H1 (cell line): ENCODE data around the gene GRIK2. TPM values are rescaled to one million over a fixed set of nuclear protein-coding genes. Genes with fewer than 3 reads are reported as not detected.

Experiments used
- CTCF ChIA-PET: fragments of 300-600 bp; sonication (Branson Sonifier 250); formaldehyde crosslinking; loops from one replicate; lab custom pipeline; 2021; ENCODE audit not compliant: partially characterized antibody; lab: Charles Lee
- POLR2A ChIA-PET: fragments of 300-600 bp; sonication (Branson Sonifier 250); formaldehyde crosslinking; loops from one replicate; lab custom pipeline; 2021; ENCODE audit warnings: inconsistent platforms; ENCODE audit not compliant: partially characterized antibody; lab: Charles Lee
- DNase-seq, 2 experiments: peaks; one replicate each; pipeline versions ENCODE4 v3.0.0 to v3.0.0-alpha.2; 2010 to 2022; ENCODE audit warnings: low spot score in 2 of 2, low read depth in 1 of 2, mixed read lengths in 1 of 2
- FAIRE-seq: peaks from 2 replicates; lab custom pipeline; 2011; peaks lifted over from hg19 to GRCh38; lab: Jason Lieb, UNC
- H2AFZ ChIP-seq: 2 replicates; pipeline ENCODE4 v1.8.1; 2012; ENCODE audit warnings: low read length, inconsistent platforms
- H2AK5ac ChIP-seq: 2 replicates; pipeline ENCODE4 v1.6.1; 2013; ENCODE audit warnings: low read depth, low read length
- H2BK120ac ChIP-seq: replicated peaks from 2 replicates; pipeline ENCODE3; 2013; ENCODE audit warnings: low read depth, low read length, inconsistent platforms
- H2BK12ac ChIP-seq: 2 replicates; pipeline ENCODE4 v1.6.1; 2013; ENCODE audit warnings: low read depth, low read length
- H2BK15ac ChIP-seq: 2 replicates; pipeline ENCODE4 v1.6.1; 2013; ENCODE audit warnings: low read length
- H2BK20ac ChIP-seq: 2 replicates; pipeline ENCODE4 v1.6.1; 2013; ENCODE audit warnings: low read length
- H2BK5ac ChIP-seq: 2 replicates; pipeline ENCODE4 v1.6.1; 2013; ENCODE audit warnings: low read depth, low read length
- H3K14ac ChIP-seq: 2 replicates; pipeline ENCODE4 v1.6.1; 2013; ENCODE audit warnings: inconsistent platforms; ENCODE audit not compliant: insufficient read length
- H3K18ac ChIP-seq: 2 replicates; pipeline ENCODE4 v1.6.1; 2013; ENCODE audit warnings: low read length; ENCODE audit errors: extremely low read depth
- H3K23ac ChIP-seq: 2 replicates; pipeline ENCODE4 v1.6.1; 2013; ENCODE audit warnings: inconsistent platforms; ENCODE audit not compliant: insufficient read length
- H3K23me2 ChIP-seq: 2 replicates; pipeline ENCODE4 v1.6.1; 2013; ENCODE audit warnings: low read depth, low read length
- H3K27ac ChIP-seq: 2 replicates; pipeline ENCODE4 v1.6.1; 2011; ENCODE audit warnings: low read depth, low read length, inconsistent platforms
- H3K27me3 ChIP-seq, 4 experiments: replicated peaks in 1 of 4; 1 replicate in 1 of 4; 2 replicates in 3 of 4; pipeline versions ENCODE4 v1.6.1 to v1.8.1; 2011 to 2013; ENCODE audit warnings: low read length in 3 of 4, mild to moderate bottlenecking in 3 of 4, inconsistent platforms in 2 of 4, mixed read lengths in 2 of 4, moderate library complexity in 1 of 4; ENCODE audit not compliant: control insufficient read depth in 3 of 4, insufficient read depth in 3 of 4; ENCODE audit errors: extremely low read depth in 1 of 4
- H3K36me3 ChIP-seq, 4 experiments: 2 replicates each; pipeline versions ENCODE4 v1.6.1 to v1.8.1; 2011 to 2013; ENCODE audit warnings: mild to moderate bottlenecking in 4 of 4, low read length in 3 of 4, moderate library complexity in 2 of 4, control low read depth in 1 of 4, inconsistent platforms in 1 of 4; ENCODE audit not compliant: insufficient read depth in 4 of 4, control insufficient read depth in 2 of 4
- H3K4ac ChIP-seq: replicated peaks from 2 replicates; pipeline ENCODE3; 2013; ENCODE audit warnings: low read length, low read depth, mixed read lengths, inconsistent platforms; ENCODE audit not compliant: insufficient read length
- H3K4me1 ChIP-seq, 4 experiments: replicated peaks in 1 of 4; 1 replicate in 1 of 4; 2 replicates in 3 of 4; pipeline versions ENCODE4 v1.6.1 to v1.8.1; 2011 to 2013; ENCODE audit warnings: low read length in 3 of 4, inconsistent platforms in 2 of 4, mixed read lengths in 1 of 4; ENCODE audit not compliant: insufficient read depth in 4 of 4, control insufficient read depth in 3 of 4
- H3K4me2 ChIP-seq, 2 experiments: 2 replicates each; pipeline versions ENCODE4 v1.6.1 to v1.8.1; 2011 to 2013; ENCODE audit warnings: low read depth in 2 of 2, low read length in 2 of 2, control low read depth in 1 of 2, inconsistent platforms in 1 of 2, mild to moderate bottlenecking in 1 of 2; ENCODE audit not compliant: insufficient read depth in 1 of 2
- H3K4me3 ChIP-seq, 4 experiments: fragments of 200-600, 300-600 bp in 1 of 4; sonication (generic), shearing (Covaris generic), sonication (Bioruptor Twin) in 1 of 4; 2 replicates each; pipeline versions ENCODE4 v1.5.1 to v1.8.1; 2011 to 2016; ENCODE audit warnings: low read length in 4 of 4, low read depth in 3 of 4, control low read depth in 2 of 4, inconsistent platforms in 2 of 4, mild to moderate bottlenecking in 2 of 4, mixed read lengths in 1 of 4, moderate library complexity in 1 of 4; ENCODE audit not compliant: insufficient read depth in 2 of 4; ENCODE audit errors: extremely low read depth in 1 of 4
- H3K56ac ChIP-seq: replicated peaks from 2 replicates; pipeline ENCODE3; 2013; ENCODE audit warnings: low read depth, mild to moderate bottlenecking, mixed read lengths, low read length, inconsistent platforms; ENCODE audit not compliant: insufficient read length
- H3K79me1 ChIP-seq: 2 replicates; pipeline ENCODE4 v1.6.1; 2013; ENCODE audit warnings: low read depth, low read length, control low read depth
- H3K79me2 ChIP-seq, 2 experiments: 2 replicates each; pipeline versions ENCODE4 v1.6.1 to v1.8.1; 2012 to 2013; ENCODE audit warnings: low read length in 2 of 2, mild to moderate bottlenecking in 2 of 2, inconsistent platforms in 1 of 2; ENCODE audit not compliant: insufficient read depth in 2 of 2, control insufficient read depth in 1 of 2
- H3K9ac ChIP-seq, 4 experiments: replicated peaks in 1 of 4; 1 replicate in 1 of 4; 2 replicates in 3 of 4; pipeline versions ENCODE4 v1.6.1 to v1.8.1; 2011 to 2013; ENCODE audit warnings: low read depth in 3 of 4, low read length in 3 of 4, control low read depth in 2 of 4, mild to moderate bottlenecking in 2 of 4, moderate library complexity in 2 of 4, inconsistent platforms in 1 of 4; ENCODE audit errors: extremely low read depth in 1 of 4
- H3K9me3 ChIP-seq, 2 experiments: 2 replicates each; pipeline versions ENCODE4 v1.6.1 to v1.8.1; 2012 to 2013; ENCODE audit warnings: mild to moderate bottlenecking in 2 of 2, moderate library complexity in 2 of 2, control low read depth in 1 of 2, inconsistent platforms in 1 of 2, low read depth in 1 of 2, low read length in 1 of 2, mixed read lengths in 1 of 2; ENCODE audit not compliant: insufficient read depth in 2 of 2
- H4K20me1 ChIP-seq, 2 experiments: replicated peaks in 1 of 2; 2 replicates each; pipeline versions ENCODE3 to v1.8.1; 2011 to 2013; ENCODE audit warnings: inconsistent platforms in 2 of 2, low read length in 2 of 2, mild to moderate bottlenecking in 1 of 2; ENCODE audit not compliant: insufficient read depth in 2 of 2, control insufficient read depth in 1 of 2
- H4K5ac ChIP-seq: 2 replicates; pipeline ENCODE4 v1.6.1; 2013; ENCODE audit warnings: low read length, low read depth, mixed read lengths, inconsistent platforms; ENCODE audit not compliant: insufficient read length
- H4K8ac ChIP-seq: 2 replicates; pipeline ENCODE4 v1.8.0; 2013; ENCODE audit warnings: mild to moderate bottlenecking, moderate library complexity, low read length, inconsistent platforms; ENCODE audit not compliant: insufficient read depth; ENCODE audit errors: extremely low read depth
- H4K91ac ChIP-seq: replicated peaks from 2 replicates; pipeline ENCODE3; 2013; ENCODE audit warnings: low read length, mixed read lengths, inconsistent platforms; ENCODE audit not compliant: insufficient read length
- ATF3 ChIP-seq: IDR thresholded peaks from 2 replicates; pipeline ENCODE4 v1.6.1; 2011; ENCODE audit warnings: low read depth, mild to moderate bottlenecking, low read length; ENCODE audit not compliant: insufficient read depth
- CHD2 ChIP-seq: IDR thresholded peaks from 2 replicates; pipeline ENCODE4 v1.6.1; 2012; ENCODE audit warnings: low read length, improper control_type of control experiment
- EZH2 ChIP-seq: fragments of 200-600 bp; sonication (generic); IDR thresholded peaks from 2 replicates; pipeline ENCODE4 v1.7.1; 2012; ENCODE audit warnings: low read depth, mild to moderate bottlenecking, moderate library complexity, low read length, inconsistent platforms; ENCODE audit not compliant: severe bottlenecking
- GABPA ChIP-seq: IDR thresholded peaks from 2 replicates; pipeline ENCODE4 v1.6.1; 2011; ENCODE audit warnings: mild to moderate bottlenecking, low read length, moderate library complexity, borderline replicate concordance; ENCODE audit not compliant: insufficient read depth
- GTF2F1 ChIP-seq: IDR thresholded peaks from 2 replicates; pipeline ENCODE4 v1.6.1; 2012; ENCODE audit warnings: low read depth, low read length, improper control_type of control experiment, borderline replicate concordance
- JUND ChIP-seq: IDR thresholded peaks from 2 replicates; pipeline ENCODE4 v1.6.1; 2011; ENCODE audit warnings: mild to moderate bottlenecking, improper control_type of control experiment, low read length
- KDM4A ChIP-seq: IDR thresholded peaks from one replicate; pipeline ENCODE4 v1.7.1; 2012; ENCODE audit warnings: low read depth, mild to moderate bottlenecking, moderate library complexity, low read length, inconsistent platforms; ENCODE audit not compliant: severe bottlenecking
- NANOG ChIP-seq: IDR thresholded peaks from 2 replicates; pipeline ENCODE4 v1.6.1; 2011; ENCODE audit warnings: low read length, low read depth, mild to moderate bottlenecking, inconsistent platforms; ENCODE audit not compliant: insufficient read depth, poor library complexity, severe bottlenecking
- POLR2A ChIP-seq, 2 experiments: IDR thresholded peaks; 1 replicate in 1 of 2; 2 replicates in 1 of 2; pipeline ENCODE4 v1.6.1; 2011; ENCODE audit warnings: low read depth in 2 of 2, low read length in 2 of 2, mild to moderate bottlenecking in 2 of 2; ENCODE audit errors: control extremely low read depth in 1 of 2
- POU5F1 ChIP-seq: IDR thresholded peaks from 2 replicates; pipeline ENCODE4 v1.6.1; 2011; ENCODE audit warnings: low read depth, mild to moderate bottlenecking, low read length, moderate library complexity
- RBBP5 ChIP-seq: IDR thresholded peaks from 2 replicates; pipeline ENCODE4 v1.7.1; 2012; ENCODE audit warnings: low read depth, mild to moderate bottlenecking, inconsistent platforms, low read length, moderate library complexity, borderline replicate concordance
- RFX5 ChIP-seq: IDR thresholded peaks from 2 replicates; pipeline ENCODE4 v1.6.1; 2011; ENCODE audit warnings: low read depth, low read length, improper control_type of control experiment, borderline replicate concordance
- SRF ChIP-seq: IDR thresholded peaks from 2 replicates; pipeline ENCODE4 v1.6.1; 2011; ENCODE audit warnings: mild to moderate bottlenecking, low read depth, low read length, moderate library complexity
- TAF1 ChIP-seq: IDR thresholded peaks from 2 replicates; pipeline ENCODE4 v1.6.1; 2011; ENCODE audit warnings: mild to moderate bottlenecking, low read depth, low read length
- WGBS, 2 experiments: shearing (Covaris generic) in 1 of 2; methylation state at CpG; one replicate each; pipeline versions ENCODE4 v1.1.6 to v1.1.7; 2013 to 2015; ENCODE audit warnings: low lambda C conversion rate in 2 of 2, mixed read lengths in 2 of 2, inconsistent platforms in 1 of 2, low coverage in 1 of 2, missing lambda C conversion rate in 1 of 2; ENCODE audit not compliant: insufficient replicate concordance in 2 of 2, insufficient coverage in 1 of 2, insufficient read length in 1 of 2; ENCODE audit errors: extremely low coverage in 1 of 2, missing lambda C conversion rate in 1 of 2; 5-methylcytosine and 5-hydroxymethylcytosine counted together
- polyA plus RNA-seq, 7 experiments: library from polyadenylated mRNA; depleted of rRNA in 3 of 7; stranded (reverse) in 5 of 7; unstranded in 2 of 7; fragments of >200 nt in 5 of 7; fragments of 200-250 nt in 2 of 7; gene quantifications; 1 replicate in 5 of 7; 2 replicates in 1 of 7; 4 replicates in 1 of 7; pipeline versions ENCODE4 v1.2.1 to v1.2.3, GENCODE V29; 2011 to 2013; ENCODE audit warnings: missing spikeins in 2 of 7, mixed read lengths in 2 of 7
- total RNA-seq: library from RNA; stranded (reverse); fragmentation: NEBNext Ultra II Directional; extraction: Animal tissue kit (Norgen Biotek cat#: 25700); gene quantifications from 2 replicates; pipeline ENCODE4 v1.2.1, GENCODE V29; 2021

Gene GRIK2
- total and polyA plus RNA-seq, 2 of the 8 experiments (the other 6 are each of a cell fraction or from before 2014, with no cell fraction given): 1.8 to 2.2 TPM

DNA sequence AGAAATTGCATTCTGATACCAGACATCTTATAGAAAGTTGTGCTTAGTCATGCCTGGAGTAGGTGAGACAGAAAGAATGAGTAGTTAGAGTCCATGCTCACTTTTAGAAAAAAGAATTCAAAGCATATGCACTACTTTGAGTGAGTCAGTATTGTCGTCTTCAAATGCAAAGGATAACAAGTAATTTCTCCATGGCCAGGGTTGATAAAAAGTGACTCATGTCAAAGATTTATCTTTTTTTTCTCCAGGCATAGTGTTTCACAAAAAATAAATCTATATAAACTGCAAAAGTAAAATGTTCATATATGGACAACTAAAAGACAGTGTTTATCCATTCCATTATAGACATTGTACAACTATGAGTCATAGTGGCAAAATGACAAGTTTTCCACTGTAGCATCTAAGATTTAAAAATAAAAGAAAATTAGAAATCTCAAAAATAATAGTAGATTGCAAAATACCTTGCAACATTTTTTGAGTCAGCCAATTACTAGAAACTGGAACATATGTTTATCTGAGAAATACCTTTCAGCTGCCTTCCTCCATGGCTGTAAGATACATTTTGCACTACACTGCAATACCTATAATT lies 329.6 kb downstream of the GRIK2 start:
- Histone ChIP-seq H3K9me3 (no peaks in the 10 kb centered on the region), H3K4me2 (no peak overlapping the region), H3K18ac (no peak overlapping the region), H3K4me1 (peaks cover 0 to 3% (median 2%) of the 10 kb centered on the region in 4 experiments; a peak in 2 of 7 replicates), H3K56ac (no peak overlapping the region), H3K4ac (no peak overlapping the region), H3K4me3 (no peak overlapping the region), H3K9ac (no peak overlapping the region), H3K14ac (no peak overlapping the region), H2AK5ac (no peak overlapping the region), H2AFZ (no peak overlapping the region), H2BK120ac (no peak overlapping the region), H3K23me2 (no peaks in the 10 kb centered on the region; the same call in 1 of the 2 replicates), H3K27ac (no peak overlapping the region), H4K91ac (no peak overlapping the region), H2BK12ac (no peak overlapping the region), H3K36me3 (no peaks in the 10 kb centered on the region), H2BK15ac (no peak overlapping the region), H3K79me1 (no peaks in the 10 kb centered on the region), H3K23ac (no peak overlapping the region), H3K27me3 (peaks cover 0 to 1% (median 0%) of the 10 kb centered on the region in 4 experiments; a peak in 1 of 7 replicates), H2BK20ac (no peak overlapping the region), H2BK5ac (no peak overlapping the region), H4K5ac (no peak overlapping the region), H3K79me2 (no peaks in the 10 kb centered on the region), H4K8ac (no peak overlapping the region), H4K20me1 (no peaks in the 10 kb centered on the region)
- no peak for DNase-seq
- ChIA-PET CTCF (no interaction called here), POLR2A (no interaction called here)
- no peak for FAIRE-seq
- WGBS, 2 experiments: 83% methylated on average over 1 of the region's 1 CpG; no CpG with 5 or more reads in 1 of the 2 experiments
- TF ChIP-seq POU5F1 (no peak), CHD2 (no peak), KDM4A (no peak), GABPA (no peak), ATF3 (no peak), TAF1 (no peak), GTF2F1 (no peak), SRF (no peak), POLR2A (IDR thresholded peaks at IDR 0.05; ENCODE audit: control extremely low read depth in 1 of 2, low read depth in 2 of 2, low read length in 2 of 2) (no peak), NANOG (no peak), EZH2 (no peak), JUND (no peak), RFX5 (no peak), RBBP5 (no peak)
